HG03575 (cell line): ENCODE measurements around the gene RIC8A.
"Not testable (repeated sequence)": the region's sequence is repeated elsewhere in the genome, so short reads cannot be mapped to it uniquely, and the experiment has no call there.

Experiments used
- ATAC-seq: cut with Tn5 transposase; IDR thresholded peaks from one replicate; pipeline ENCODE4 v1.9.1; 2021; ENCODE audit not compliant: unreplicated experiment, insufficient number of reproducible peaks, low FRiP score; ENCODE audit errors: extremely low read depth

The RIC8A gene

GRCh38 chr11:214083-214482, 6.6 kb downstream of the RIC8A start:
- ATAC-seq, result no peak

- ATAC-seq, result no peak
These were observed 8.1 kb downstream of the RIC8A start for GRCh38 chr11:215581-216037.

DNA sequence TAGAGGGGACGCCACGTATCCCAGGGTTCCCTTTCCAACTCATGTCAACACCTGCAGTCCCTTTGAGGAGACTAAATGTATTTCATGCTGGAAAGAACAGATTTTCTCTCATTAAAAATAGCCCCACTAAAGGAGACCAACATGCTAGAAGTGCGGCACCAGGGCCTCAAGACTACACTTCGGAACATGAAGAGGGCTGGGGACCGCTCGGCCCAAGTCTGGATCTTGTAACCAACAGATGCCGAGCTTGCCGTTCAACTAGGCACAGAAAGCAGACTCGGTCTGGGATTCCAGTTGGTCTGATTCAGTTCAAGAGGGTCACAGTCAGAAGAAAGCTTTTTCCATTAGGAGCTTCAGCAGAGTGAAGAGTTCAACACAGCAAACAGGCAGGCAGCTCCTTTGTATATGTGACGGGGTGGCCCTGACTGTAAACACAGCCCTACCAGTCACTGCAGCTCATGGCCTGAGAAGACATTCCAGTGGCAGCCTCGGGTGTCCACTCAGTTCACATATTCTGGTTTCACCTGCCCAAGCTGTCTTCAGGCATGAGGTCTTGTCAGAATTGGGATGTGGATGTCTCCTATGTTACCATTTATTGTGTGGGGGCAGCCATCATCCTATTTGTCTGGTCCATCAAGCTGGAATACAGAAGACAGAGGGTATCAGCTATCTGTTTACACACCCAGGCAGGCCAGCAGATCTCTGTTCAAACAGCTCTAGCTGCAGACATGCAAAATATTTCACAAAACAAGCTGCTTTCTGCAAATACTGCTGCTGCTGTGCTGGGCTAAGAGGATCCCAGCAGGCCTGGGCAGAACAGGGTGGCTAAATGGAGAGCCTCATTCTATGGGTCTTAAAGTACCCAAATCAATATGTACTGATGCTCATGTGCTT, 8.8 kb downstream of the RIC8A start:
- no peak for ATAC-seq

DNA sequence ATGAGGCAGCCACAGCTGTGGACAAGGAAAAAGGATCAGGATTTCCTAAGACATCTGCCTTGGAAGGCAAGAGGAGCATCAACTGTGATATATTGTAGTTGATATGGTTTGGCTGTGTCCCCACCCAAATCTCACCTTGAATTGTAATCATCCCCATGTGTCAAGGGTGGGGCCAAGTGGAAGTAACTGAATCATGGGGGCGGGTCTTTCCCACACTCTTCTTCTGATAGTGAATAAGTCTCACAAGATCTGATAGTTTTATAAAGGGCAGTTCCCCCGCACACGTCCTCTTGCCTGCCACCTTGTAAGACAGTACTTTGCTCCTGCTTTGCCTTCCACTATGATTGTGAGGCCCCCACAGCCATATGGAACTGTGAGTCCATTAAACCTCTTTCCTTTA, 10.2 kb downstream of the RIC8A start:
- ATAC-seq, result no peak

- ATAC-seq, result no peak
These were observed 11.5 kb downstream of the RIC8A start for GRCh38 chr11:218815-219593.

- ATAC-seq, result not testable (repeated sequence)
These were observed 13.2 kb downstream of the RIC8A start for GRCh38 chr11:220641-221215.

DNA sequence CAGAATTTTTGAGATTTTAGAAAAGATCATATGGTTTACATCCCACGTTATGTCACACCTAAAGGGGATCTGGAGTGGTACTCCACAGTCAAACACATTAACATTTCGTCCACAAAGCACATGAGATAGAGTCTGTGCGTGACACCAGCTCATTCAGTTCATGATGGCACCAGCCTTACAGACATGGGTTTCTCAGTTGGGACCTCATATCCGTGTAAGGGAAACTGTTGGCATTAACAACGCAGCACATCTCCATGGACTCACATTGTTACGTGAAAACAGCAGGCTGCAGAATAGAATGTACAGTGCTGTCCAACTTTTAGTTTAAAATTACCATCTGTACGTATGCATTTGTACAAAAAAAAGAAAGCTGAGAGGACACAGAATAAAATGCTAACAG, 14.0 kb downstream of the RIC8A start:
- ATAC-seq, result no peak

DNA sequence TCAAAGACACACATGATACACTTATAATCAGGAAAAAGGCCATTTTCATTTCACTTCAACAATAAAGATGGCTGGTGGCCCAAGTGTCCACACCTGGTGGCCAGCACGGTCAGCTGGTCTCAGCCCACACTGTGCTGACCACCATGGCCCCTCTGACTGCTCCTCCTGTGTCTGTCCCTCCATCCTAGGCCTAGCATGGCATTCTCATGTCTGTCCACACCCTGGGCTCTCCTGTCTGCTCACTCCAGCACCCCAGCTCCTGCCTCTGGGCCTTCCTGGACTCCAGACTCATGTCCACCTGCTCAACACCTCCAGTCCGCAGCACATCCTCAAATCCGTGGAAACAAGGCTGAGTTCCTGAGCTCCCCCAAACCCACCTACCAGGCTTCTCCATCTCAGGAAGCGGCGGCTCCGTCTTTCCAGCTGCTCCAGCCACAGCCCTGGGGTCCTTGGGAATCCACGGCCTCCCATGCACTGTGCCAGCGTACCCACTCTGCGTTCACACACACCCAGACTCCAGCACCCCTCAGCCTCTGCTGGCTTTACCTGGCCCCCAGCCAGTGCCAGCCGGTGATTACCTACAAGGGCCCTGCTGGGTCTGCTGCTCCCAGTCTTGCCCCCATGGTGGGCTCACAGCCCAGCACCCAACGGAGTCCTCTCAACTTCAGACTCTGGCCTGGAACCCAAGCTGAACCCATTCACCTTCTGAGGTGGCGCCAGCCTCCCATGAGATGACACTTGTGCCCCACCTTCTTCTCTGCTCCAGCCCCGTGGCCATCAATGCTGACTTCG, 14.7 kb downstream of the RIC8A start:
- ATAC-seq, result no peak

DNA sequence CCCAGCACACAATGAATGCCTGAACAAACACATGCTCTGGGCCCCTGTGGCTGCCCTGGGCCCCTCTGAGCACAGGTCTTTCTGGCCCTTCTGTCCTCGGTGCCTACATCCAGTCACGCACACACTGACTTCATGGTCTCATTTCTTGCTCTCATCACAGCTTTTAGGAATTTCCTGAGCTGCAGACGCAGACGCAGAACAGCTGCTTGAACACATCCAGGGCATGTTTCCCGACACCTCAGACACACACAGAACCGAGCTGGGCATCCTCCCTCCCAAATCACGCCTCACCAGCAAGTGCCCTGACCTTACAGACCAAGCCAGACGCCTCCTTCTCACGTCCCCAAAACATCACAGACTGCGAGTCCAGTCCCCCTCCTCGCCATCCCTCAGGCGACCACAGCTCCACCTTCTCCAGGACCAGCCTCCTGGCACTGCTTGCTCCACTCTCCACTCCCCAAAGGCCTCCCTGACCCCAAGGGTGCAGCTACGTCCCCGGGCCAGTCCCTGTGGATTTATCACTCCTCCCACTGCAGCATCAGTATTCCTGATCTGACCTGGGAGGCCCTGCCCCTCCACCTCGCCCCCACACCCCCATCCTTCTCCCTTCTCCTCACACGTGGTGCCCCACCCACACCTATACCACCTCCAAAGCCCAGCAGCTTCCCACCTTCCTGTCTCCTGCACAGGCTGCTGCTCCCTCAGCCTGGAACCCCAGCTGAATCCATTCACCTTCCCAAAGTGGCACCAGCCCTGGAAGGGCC, 15.7 kb downstream of the RIC8A start:
- ATAC-seq, result no peak

DNA sequence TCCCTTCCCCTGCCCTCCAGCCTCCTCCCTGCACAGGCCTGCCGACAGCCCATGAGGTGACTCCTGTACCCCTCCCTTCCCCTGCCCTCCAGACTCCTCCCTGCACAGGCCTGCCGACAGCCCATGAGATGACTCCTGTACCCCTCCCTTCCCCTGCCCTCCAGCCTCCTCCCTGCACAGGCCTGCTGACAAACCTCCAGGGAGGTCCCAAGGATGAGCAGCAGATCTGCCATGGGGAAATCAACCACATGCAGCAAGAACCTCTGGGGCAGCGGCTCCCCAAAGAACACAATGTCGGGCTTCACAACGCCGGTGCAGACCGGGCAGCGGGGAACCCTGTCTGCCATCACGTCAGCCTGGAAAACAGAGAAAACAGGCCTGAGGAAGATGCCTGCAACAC, 16.4 kb downstream of the RIC8A start:
- no peak for ATAC-seq

DNA sequence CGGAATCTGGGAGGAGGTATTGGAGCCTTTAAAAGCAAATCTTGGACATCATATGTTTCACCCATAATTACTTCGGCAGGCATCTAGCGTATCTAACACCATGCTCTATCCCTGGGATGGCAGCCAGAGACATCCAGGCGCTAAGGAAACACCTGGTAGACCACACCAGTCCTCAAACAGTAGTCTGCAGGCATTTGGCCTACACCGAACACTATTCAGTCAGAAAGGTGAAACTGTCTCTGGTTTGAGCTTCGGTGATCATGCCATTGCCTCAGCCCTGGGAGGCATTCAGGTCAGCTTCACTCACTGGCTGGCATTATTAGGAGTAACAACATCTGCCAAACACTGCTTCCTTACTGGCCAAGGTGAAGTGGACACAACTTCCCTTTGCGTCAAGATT, 16.9 kb downstream of the RIC8A start:
- no peak for ATAC-seq

GRCh38 chr11:225734-226453, 18.4 kb downstream of the RIC8A start:
- ATAC-seq, result no peak

DNA sequence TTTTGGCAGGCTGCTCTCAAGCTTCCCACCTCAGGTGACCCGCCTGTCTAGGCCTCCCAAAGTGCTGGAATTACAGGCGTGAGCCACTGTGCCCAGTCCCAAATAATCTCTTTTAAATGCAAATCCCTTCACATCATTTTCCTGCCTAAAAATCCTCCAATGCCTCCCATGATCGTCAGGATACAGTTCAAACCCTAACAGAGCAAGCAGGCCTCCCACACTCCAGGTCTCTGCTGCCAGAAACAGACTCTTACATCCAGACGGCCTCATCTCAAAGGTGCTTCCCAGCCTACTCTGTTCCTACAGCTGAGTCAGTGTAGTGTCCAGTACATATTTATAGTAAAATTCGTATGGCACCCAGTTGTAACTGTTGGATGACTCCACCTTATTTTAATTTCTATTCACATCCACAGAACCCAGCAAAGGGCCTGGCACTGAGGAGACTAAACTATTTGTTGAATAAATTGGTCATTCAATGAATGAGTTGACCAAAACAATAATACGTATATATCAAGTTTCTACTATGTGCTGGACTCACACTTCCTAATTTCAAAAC, 20.4 kb downstream of the RIC8A start:
- no peak for ATAC-seq

DNA sequence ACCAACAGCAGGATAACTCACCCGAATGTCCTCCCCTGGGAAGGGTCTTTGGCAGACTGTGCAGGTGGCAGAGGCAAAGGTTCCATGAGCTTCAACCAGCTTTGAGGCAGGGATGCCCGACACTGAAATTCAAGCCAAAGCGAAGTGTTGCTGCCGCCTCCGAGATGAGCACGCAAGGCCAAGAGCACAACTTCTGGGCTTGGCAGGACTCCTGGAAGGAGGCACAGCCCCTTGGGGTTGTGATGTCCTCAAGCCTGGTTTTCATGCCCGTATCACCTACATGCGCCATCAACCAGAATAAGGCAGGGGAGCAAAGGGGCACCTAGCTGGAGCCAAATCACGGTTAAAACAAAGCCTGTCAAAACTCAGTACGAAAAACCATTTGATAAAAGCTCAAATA, 22.9 kb downstream of the RIC8A start:
- no peak for ATAC-seq

DNA sequence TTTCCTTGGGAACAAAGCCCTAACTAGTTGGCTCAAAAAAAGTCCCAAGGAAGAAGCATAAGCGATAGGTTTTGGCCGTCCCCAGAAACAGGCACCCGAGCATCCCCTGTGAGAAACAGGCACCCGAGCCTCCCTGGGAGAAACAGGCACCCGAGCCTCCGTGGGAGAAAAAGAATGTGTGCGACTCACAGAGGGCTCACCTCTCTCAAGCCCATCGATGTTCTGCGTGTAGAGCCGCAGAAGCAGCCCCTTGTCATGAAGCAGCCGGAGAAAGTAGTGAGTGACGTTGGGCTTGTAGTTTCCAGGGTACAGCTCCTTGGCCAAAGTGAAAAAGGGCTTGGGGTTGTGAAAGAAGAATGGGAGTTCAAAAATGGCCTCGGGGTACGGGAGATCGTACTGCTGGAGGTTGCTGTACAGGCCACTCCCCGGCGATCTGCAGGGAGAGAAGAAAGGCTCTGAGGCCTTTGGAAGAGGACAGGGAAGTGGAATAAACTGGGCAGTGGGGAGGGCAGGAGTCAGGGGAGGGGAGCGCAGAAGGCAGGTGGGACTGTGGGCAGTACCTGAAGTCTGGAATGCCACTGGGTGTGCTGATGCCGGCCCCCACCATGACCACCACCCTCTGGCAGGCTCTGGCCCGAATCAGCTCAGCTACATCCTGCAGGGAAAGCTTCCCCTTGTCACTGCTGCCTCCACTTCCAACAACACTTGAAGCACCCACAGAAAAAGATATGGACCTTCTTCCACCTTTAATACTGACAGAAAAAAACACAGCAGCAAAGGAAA, 25.5 kb downstream of the RIC8A start:
- ATAC-seq, result no peak

- ATAC-seq, result no peak
These were observed 27.7 kb downstream of the RIC8A start for GRCh38 chr11:235180-235579.

DNA sequence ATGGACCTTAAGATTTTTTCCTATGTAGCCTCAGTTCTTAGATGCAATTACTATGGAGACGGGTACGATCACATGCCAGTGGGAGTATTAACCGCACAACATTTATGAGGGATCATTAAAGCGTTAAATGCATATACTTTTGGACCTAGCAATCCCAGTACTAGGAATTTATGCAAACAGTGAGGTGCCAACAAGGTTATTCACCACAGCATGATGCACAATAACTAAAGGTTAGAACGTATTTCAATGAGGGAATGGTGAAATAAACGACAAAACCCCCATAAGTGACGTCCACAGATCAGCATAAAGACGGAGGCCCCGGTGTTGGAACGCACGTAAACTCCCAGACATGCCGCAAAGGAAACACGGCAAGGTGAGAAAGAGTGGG, 28.1 kb downstream of the RIC8A start:
- ATAC-seq, result no peak
